Hematopoietic multipotent progenitor cell treated with erythropoietin and hydrocortisone succinate and interleukin-3 and kit ligand, for 17 days (in vitro differentiated cells): ENCODE measurements around the gene BIRC5.
"Not testable (repeated sequence)": the region's sequence is repeated elsewhere in the genome, so short reads cannot be mapped to it uniquely, and the experiment has no call there.

ENCODE experiments used
- DNase-seq: peaks from one replicate; pipeline ENCODE4 v3.0.0-alpha.2; 2015; ENCODE audit warnings: low spot score

Gene BIRC5

GRCh38 chr17:78225088-78225865 lies 11.2 kb downstream of the BIRC5 start:
- no peak for DNase-seq

DNA sequence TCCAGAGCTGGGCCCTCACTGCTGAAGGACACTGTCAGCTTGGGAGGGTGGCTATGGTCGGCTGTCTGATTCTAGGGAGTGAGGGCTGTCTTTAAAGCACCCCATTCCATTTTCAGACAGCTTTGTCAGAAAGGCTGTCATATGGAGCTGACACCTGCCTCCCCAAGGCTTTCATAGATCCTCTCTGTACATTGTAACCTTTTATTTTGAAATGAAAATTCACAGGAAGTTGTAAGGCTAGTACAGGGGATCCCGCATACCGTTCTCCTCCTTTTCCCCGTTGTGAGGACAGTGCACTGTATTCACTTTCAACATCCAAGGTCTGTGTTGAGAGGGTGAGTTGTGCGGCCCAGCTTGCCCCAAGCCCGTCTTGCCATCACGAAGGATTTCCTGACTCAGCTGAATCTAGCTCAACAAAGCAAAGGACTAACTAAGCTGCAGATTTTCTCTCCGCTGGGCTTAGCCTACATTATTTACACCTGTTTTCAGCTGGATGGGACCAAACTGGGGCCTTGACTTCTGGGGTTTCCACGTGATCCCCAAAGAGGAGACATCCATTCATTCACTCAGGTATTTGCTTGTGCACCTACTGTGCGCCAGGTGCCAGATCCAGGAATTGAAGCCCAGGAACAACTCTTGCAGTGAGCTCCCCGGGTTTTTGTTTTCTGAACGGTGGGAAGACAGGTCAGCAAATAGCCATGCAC lies 12.2 kb downstream of the BIRC5 start:
- DNase-seq = no peak

GRCh38 chr17:78226759-78227454 lies 12.9 kb downstream of the BIRC5 start:
- no peak for DNase-seq

- DNase-seq = no peak
Observed at GRCh38 chr17:78227455-78227916, 13.4 kb downstream of the BIRC5 start.

- no peak for DNase-seq
Observed at GRCh38 chr17:78228176-78228575, 14.1 kb downstream of the BIRC5 start.

- DNase-seq = no peak
Observed at GRCh38 chr17:78230252-78230962, 16.4 kb downstream of the BIRC5 start.

GRCh38 chr17:78230996-78231935 lies 17.2 kb downstream of the BIRC5 start, which contains the start of gene TMEM235:
Gene TMEM235 (plus strand): TSS chr17:78231631. CDS start chr17:78232024, 393 bp downstream.
- no peak for DNase-seq

- DNase-seq = no peak
Observed at GRCh38 chr17:78231991-78232858, 18.2 kb downstream of the BIRC5 start.

DNA sequence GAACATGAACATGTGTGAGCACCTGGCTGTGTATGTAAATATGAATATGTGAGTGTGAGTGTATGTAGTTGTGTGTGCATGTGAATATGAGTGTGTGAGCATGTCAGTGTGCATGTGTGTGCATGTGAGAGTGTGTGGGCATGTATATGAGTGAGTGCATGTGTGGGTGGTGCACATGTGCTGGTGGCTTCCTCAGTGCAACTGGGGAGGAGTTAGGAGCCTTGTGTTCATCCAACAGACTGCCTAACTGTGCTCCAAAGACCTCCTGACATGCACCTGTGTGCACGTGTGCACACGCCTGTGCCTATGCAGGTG lies 18.8 kb downstream of the BIRC5 start:
- no peak for DNase-seq

- DNase-seq = no peak
Observed at GRCh38 chr17:78233678-78234077, 19.6 kb downstream of the BIRC5 start.

GRCh38 chr17:78234261-78234865 lies 20.3 kb downstream of the BIRC5 start:
- no peak for DNase-seq

GRCh38 chr17:78235022-78235421 lies 21.0 kb downstream of the BIRC5 start:
- not testable (repeated sequence) for DNase-seq

DNA sequence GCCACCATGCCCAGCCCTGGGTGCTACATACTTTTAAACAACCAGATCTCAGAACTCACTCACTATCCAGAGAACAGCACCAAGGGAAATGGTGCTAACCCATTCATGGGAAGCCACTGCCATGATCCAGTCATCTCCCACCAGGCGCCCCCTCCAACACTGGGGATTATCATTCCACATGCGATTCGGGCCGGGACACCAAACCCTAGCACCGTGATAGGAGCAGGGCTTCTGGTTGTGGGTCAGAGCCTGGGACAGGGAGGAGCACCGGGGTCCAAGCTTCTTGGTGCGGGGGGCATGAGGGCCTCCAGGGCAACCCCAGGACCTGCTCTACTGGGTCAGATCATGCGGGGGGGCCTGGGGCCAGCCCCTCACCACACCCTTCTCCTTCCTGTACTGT lies 21.8 kb downstream of the BIRC5 start:
- DNase-seq = no peak

GRCh38 chr17:78236362-78237127 lies 22.5 kb downstream of the BIRC5 start:
- DNase-seq = no peak

- no peak for DNase-seq
Observed at GRCh38 chr17:78237401-78238012, 23.5 kb downstream of the BIRC5 start.

- no peak for DNase-seq
Observed at GRCh38 chr17:78238823-78239488, 24.9 kb downstream of the BIRC5 start.

- no peak for DNase-seq
Observed at GRCh38 chr17:78239489-78239931, 25.5 kb downstream of the BIRC5 start.
